Mammary epithelial cell (primary cell): Measurements from ENCODE around the gene TAF5L.
"Not testable (repeated sequence)": the region's sequence is repeated elsewhere in the genome, so short reads cannot be mapped to it uniquely, and the experiment has no call there.

Experiments used
- CTCF ChIP-seq, 2 donors: IDR thresholded peaks in 1 of 2; conservative IDR thresholded peaks in 1 of 2; 2 replicates each; pipeline ENCODE4 v1.5.1; 2011 to 2012; ENCODE audit warnings: inconsistent platforms in 2 of 2, low read length in 2 of 2, mild to moderate bottlenecking in 2 of 2, control low read depth in 1 of 2, low read depth in 1 of 2; ENCODE audit not compliant: insufficient read depth in 1 of 2; ENCODE audit errors: extremely low read depth in 1 of 2
- EZH2 ChIP-seq: IDR thresholded peaks from 2 replicates; pipeline ENCODE4 v1.6.1; 2012; ENCODE audit warnings: low read length, inconsistent platforms, borderline replicate concordance

GRCh38 chr1:229595876-229596275, 30.0 kb downstream of the TAF5L start:
- TF ChIP-seq CTCF (conservative IDR thresholded peaks at IDR 0.05 in 1 of 2, IDR thresholded peaks at IDR 0.05 in 1 of 2; ENCODE audit: extremely low read depth in 1 of 2, insufficient read depth in 1 of 2, low read depth in 1 of 2, low read length in 2 of 2); EZH2: not testable (repeated sequence)
